Left lung (tissue), 10 donors: ENCODE results near the gene SPP1. TPM values are rescaled to one million over a fixed set of nuclear protein-coding genes. Genes with fewer than 3 reads are reported as not detected.
"Not testable (repeated sequence)": the region's sequence is repeated elsewhere in the genome, so short reads cannot be mapped to it uniquely, and the experiment has no call there.

Source experiments
- ATAC-seq: fragments of 200-7000 bp; cut with Tn5 transposase; one replicate; pipeline ENCODE4 v1.9.1; 2020; ENCODE audit warnings: moderate library complexity
- DNase-seq, 4 donors: peaks; one replicate each; pipeline ENCODE4 v3.0.0-alpha.2; 2013 to 2020
- H3K27ac ChIP-seq, 2 donors: fragments of 200-600 bp; sonication (generic) in 1 of 2; one replicate each; pipeline versions ENCODE4 v1.5.0 to v1.8.0; 2020 to 2021
- H3K27me3 ChIP-seq, 2 donors: fragments of 200-600 bp; sonication (generic) in 1 of 2; one replicate each; pipeline versions ENCODE4 v1.5.0 to v1.8.0; 2020 to 2021
- H3K36me3 ChIP-seq, 2 donors: fragments of 200-600 bp; sonication (generic) in 1 of 2; one replicate each; pipeline versions ENCODE4 v1.5.0 to v1.8.0; 2020 to 2021
- H3K4me1 ChIP-seq, 2 donors: fragments of 200-600 bp; one replicate each; pipeline ENCODE4 v1.8.0; 2021
- H3K4me3 ChIP-seq, 2 donors: fragments of 200-600 bp; sonication (generic) in 1 of 2; one replicate each; pipeline versions ENCODE4 v1.5.0 to v1.8.0; 2020 to 2021; ENCODE audit warnings: mild to moderate bottlenecking in 1 of 2
- H3K9me3 ChIP-seq, 2 donors: fragments of 200-600 bp; sonication (generic) in 1 of 2; one replicate each; pipeline versions ENCODE4 v1.5.0 to v1.8.0; 2020 to 2021
- intact Hi-C, 2 donors: fragments of 100-400 bp; cut with DNase I; formaldehyde crosslinking; loops; one replicate each; pipeline versions ENCODE4 v1.11.2 to v1.14.2; 2022
- polyA plus RNA-seq, 6 donors: library from polyadenylated mRNA; unstranded; fragments of 120-200 nt; gene quantifications; one replicate each; pipeline ENCODE4 v1.2.1, GENCODE V29; 2013; ENCODE audit not compliant: insufficient read length in 6 of 6
- total RNA-seq, 2 donors: library from RNA; stranded (reverse); fragmentation: NEBNext Ultra II Directional; extraction: Animal tissue kit (Norgen Biotek cat#: 25700); gene quantifications; one replicate each; pipeline ENCODE4 v1.2.1, GENCODE V29; 2021
- TF ChIP-seq, protein P1 (sequence below), 2 donors: fragments of 200-600 bp; sonication (generic) in 1 of 2; IDR thresholded peaks; one replicate each; pipeline versions ENCODE4 v1.5.0 to v1.8.0; 2021; ENCODE audit warnings: antibody characterized with exemption in 2 of 2
- donor health status: DM: no; HTN: yes; CAD: no.
- donor health status: DM: no; HTN: no; CAD: no.

Gene SPP1
- total and polyA plus RNA-seq, 8 donors, result 37.6 to 229 (median 75.8) TPM

- intact Hi-C loops, result no loop called here
- Histone ChIP-seq H3K27ac (no peak overlapping the region), H3K4me1 (no peaks in the 10 kb centered on the region), H3K4me3 (no peak overlapping the region), H3K9me3 (no peaks in the 10 kb centered on the region), H3K27me3 (no peaks in the 10 kb centered on the region), H3K36me3 (no peaks in the 10 kb centered on the region)
- DNase-seq, result no peak
- TF ChIP-seq, protein P1, sequence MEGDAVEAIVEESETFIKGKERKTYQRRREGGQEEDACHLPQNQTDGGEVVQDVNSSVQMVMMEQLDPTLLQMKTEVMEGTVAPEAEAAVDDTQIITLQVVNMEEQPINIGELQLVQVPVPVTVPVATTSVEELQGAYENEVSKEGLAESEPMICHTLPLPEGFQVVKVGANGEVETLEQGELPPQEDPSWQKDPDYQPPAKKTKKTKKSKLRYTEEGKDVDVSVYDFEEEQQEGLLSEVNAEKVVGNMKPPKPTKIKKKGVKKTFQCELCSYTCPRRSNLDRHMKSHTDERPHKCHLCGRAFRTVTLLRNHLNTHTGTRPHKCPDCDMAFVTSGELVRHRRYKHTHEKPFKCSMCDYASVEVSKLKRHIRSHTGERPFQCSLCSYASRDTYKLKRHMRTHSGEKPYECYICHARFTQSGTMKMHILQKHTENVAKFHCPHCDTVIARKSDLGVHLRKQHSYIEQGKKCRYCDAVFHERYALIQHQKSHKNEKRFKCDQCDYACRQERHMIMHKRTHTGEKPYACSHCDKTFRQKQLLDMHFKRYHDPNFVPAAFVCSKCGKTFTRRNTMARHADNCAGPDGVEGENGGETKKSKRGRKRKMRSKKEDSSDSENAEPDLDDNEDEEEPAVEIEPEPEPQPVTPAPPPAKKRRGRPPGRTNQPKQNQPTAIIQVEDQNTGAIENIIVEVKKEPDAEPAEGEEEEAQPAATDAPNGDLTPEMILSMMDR (IDR thresholded peaks at IDR 0.05), result no peak
- no peak for ATAC-seq
These were observed 36.8 kb upstream of the SPP1 start for GRCh38 chr4:87938746-87939145.

GRCh38 chr4:87939978-87940690, 35.4 kb upstream of the SPP1 start:
- no peak for DNase-seq
- Histone ChIP-seq H3K27me3 (no peaks in the 10 kb centered on the region), H3K9me3 (no peaks in the 10 kb centered on the region), H3K4me1 (no peaks in the 10 kb centered on the region), H3K27ac (no peak overlapping the region), H3K4me3 (no peak overlapping the region), H3K36me3 (no peaks in the 10 kb centered on the region)
- intact Hi-C loops, result no loop called here
- TF ChIP-seq, protein P1 (IDR thresholded peaks at IDR 0.05), result no peak
- ATAC-seq, result no peak

GRCh38 chr4:87940809-87941208, 34.7 kb upstream of the SPP1 start:
- H3K4me1 ChIP-seq, H3K27me3 ChIP-seq, DNase-seq, H3K36me3 ChIP-seq, H3K4me3 ChIP-seq, H3K9me3 ChIP-seq, ATAC-seq, H3K27ac ChIP-seq, intact Hi-C loops: not testable (repeated sequence)

GRCh38 chr4:87941537-87942392, 33.7 kb upstream of the SPP1 start:
- Histone ChIP-seq H3K9me3 (no peaks in the 10 kb centered on the region), H3K4me3 (no peak overlapping the region), H3K27me3 (no peaks in the 10 kb centered on the region), H3K36me3 (no peaks in the 10 kb centered on the region), H3K4me1 (no peaks in the 10 kb centered on the region), H3K27ac (no peak overlapping the region)
- TF ChIP-seq, protein P1 (IDR thresholded peaks at IDR 0.05), result no peak
- DNase-seq, result no peak
- ATAC-seq, result no peak
- intact Hi-C loops, result no loop called here

DNA sequence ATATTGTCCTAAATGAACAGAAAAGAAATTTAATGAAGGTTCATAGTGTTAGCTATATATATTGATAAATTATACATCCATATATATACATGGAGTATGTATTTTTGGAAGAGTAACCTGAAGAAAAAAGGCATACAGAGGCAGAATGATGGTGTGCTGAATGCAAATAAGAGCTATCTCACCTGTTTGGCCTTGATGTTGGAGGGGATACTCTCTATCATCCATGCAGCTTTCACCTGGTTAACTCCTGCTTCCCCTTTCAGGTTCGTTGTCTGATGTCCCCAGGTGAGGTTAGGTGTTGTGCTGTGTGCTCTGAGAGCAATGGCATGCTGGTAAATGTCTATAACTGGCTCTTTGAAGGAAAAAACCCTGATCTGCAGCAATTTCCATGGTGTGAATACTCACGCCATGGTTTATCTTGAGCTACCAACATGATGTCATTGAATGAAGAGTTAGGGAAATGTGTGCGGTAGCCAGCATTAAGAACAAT, 31.8 kb upstream of the SPP1 start:
- no peaks in the 10 kb centered on the region for H3K27me3 ChIP-seq
- H3K36me3 ChIP-seq, result no peaks in the 10 kb centered on the region
- no peaks in the 10 kb centered on the region for H3K9me3 ChIP-seq
- no peaks in the 10 kb centered on the region for H3K4me1 ChIP-seq
- intact Hi-C loops, result no loop called here
- TF ChIP-seq, protein P1 (IDR thresholded peaks at IDR 0.05), result no peak
- no peak overlapping the region for H3K4me3 ChIP-seq
- H3K27ac ChIP-seq, result no peak overlapping the region
- no peak for ATAC-seq
- no peak for DNase-seq
